Keratinocyte (primary cell): ENCODE data around the gene DAPK1.

Experiments
- EZH2 ChIP-seq: IDR thresholded peaks from one replicate; pipeline ENCODE4 v1.6.1; 2012; ENCODE audit warnings: inconsistent platforms, mild to moderate bottlenecking, low read length, moderate library complexity
- TF ChIP-seq, protein P1 (sequence below), 3 experiments: IDR thresholded peaks in 1 of 3; conservative IDR thresholded peaks in 1 of 3; optimal IDR thresholded peaks in 1 of 3; 2 replicates in 2 of 3; 3 replicates in 1 of 3; pipeline versions ENCODE3 to v1.5.1; 2011; ENCODE audit warnings: low read length in 3 of 3, mild to moderate bottlenecking in 3 of 3, moderate library complexity in 2 of 3, control low read depth in 1 of 3, inconsistent platforms in 1 of 3; ENCODE audit not compliant: insufficient read depth in 2 of 3; ENCODE audit errors: extremely low read depth in 1 of 3

DNA sequence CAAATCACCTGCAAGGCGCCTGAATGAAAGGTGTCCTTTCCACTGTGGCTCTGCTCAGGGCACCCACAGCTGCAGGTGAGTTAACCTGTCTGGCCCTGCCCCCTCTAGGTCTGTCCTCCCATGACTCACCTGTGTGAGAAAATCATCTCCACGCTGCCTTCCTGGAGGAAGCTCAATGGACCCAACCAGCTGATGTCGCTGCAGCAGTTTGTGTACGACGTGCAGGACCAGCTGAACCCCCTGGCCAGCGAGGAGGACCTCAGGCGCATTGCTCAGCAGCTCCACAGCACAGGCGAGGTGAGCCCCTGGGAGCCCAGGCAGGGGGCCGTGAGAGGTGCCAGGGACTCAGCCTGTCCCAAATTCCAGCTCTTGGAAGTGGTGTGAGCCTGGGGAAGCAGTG is 205.3 kb downstream of the DAPK1 start:
- no peak for TF ChIP-seq EZH2
- TF ChIP-seq, protein P1, sequence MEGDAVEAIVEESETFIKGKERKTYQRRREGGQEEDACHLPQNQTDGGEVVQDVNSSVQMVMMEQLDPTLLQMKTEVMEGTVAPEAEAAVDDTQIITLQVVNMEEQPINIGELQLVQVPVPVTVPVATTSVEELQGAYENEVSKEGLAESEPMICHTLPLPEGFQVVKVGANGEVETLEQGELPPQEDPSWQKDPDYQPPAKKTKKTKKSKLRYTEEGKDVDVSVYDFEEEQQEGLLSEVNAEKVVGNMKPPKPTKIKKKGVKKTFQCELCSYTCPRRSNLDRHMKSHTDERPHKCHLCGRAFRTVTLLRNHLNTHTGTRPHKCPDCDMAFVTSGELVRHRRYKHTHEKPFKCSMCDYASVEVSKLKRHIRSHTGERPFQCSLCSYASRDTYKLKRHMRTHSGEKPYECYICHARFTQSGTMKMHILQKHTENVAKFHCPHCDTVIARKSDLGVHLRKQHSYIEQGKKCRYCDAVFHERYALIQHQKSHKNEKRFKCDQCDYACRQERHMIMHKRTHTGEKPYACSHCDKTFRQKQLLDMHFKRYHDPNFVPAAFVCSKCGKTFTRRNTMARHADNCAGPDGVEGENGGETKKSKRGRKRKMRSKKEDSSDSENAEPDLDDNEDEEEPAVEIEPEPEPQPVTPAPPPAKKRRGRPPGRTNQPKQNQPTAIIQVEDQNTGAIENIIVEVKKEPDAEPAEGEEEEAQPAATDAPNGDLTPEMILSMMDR (optimal IDR thresholded peaks at IDR 0.05 in 1 of 3, IDR thresholded peaks at IDR 0.05 in 1 of 3, conservative IDR thresholded peaks at IDR 0.05 in 1 of 3; ENCODE audit: extremely low read depth in 1 of 3, insufficient read depth in 2 of 3, low read length in 3 of 3) = no peak
